Breast epithelium (tissue), 3 donors: ENCODE measurements around the gene EGFL7.

Source experiments
- CTCF ChIP-seq, 3 donors: fragments of 450-650 bp; IDR thresholded peaks; one replicate each; pipeline ENCODE4 v1.5.1; 2016 to 2017; ENCODE audit warnings: antibody characterized with exemption in 3 of 3, mild to moderate bottlenecking in 3 of 3, moderate library complexity in 3 of 3
- POLR2A ChIP-seq: fragments of 450-650 bp; IDR thresholded peaks from one replicate; pipeline ENCODE4 v1.6.1; 2016; ENCODE audit warnings: antibody characterized with exemption, mild to moderate bottlenecking, moderate library complexity
- POLR2AphosphoS5 ChIP-seq, 3 donors: sonication (generic); formaldehyde crosslinking; IDR thresholded peaks; one replicate each; pipeline ENCODE4 v1.6.1; 2017; ENCODE audit warnings: antibody characterized with exemption in 3 of 3

GRCh38 chr9:136634904-136635303 lies 27.8 kb upstream of the EGFL7 start:
- no peak for TF ChIP-seq POLR2A
- TF ChIP-seq CTCF (IDR thresholded peaks at IDR 0.05) = no peak
- TF ChIP-seq POLR2AphosphoS5 (IDR thresholded peaks at IDR 0.05) = no peak
